ENCODE data around the gene MIB2.
"Not testable (repeated sequence)": the region's sequence is repeated elsewhere in the genome, so short reads cannot be mapped to it uniquely, and the experiment has no call there.

MIB2 gene

GRCh38 chr1:1627261-1627828, 12.0 kb downstream of the MIB2 start:
- no peak for DNase-seq (ENCODE audit: low read depth)

- no peak for DNase-seq (ENCODE audit: low read depth)
Observed at GRCh38 chr1:1627829-1628753, 12.8 kb downstream of the MIB2 start.

GRCh38 chr1:1628754-1629429, 13.6 kb downstream of the MIB2 start:
- no peak for DNase-seq (ENCODE audit: low read depth)

- peak; percentile 61 for DNase-seq (ENCODE audit: low read depth)
Observed at GRCh38 chr1:1629430-1630190, 14.3 kb downstream of the MIB2 start.

GRCh38 chr1:1630191-1630964, 15.1 kb downstream of the MIB2 start:
- DNase-seq (ENCODE audit: low read depth), result peak; percentile 86

DNA sequence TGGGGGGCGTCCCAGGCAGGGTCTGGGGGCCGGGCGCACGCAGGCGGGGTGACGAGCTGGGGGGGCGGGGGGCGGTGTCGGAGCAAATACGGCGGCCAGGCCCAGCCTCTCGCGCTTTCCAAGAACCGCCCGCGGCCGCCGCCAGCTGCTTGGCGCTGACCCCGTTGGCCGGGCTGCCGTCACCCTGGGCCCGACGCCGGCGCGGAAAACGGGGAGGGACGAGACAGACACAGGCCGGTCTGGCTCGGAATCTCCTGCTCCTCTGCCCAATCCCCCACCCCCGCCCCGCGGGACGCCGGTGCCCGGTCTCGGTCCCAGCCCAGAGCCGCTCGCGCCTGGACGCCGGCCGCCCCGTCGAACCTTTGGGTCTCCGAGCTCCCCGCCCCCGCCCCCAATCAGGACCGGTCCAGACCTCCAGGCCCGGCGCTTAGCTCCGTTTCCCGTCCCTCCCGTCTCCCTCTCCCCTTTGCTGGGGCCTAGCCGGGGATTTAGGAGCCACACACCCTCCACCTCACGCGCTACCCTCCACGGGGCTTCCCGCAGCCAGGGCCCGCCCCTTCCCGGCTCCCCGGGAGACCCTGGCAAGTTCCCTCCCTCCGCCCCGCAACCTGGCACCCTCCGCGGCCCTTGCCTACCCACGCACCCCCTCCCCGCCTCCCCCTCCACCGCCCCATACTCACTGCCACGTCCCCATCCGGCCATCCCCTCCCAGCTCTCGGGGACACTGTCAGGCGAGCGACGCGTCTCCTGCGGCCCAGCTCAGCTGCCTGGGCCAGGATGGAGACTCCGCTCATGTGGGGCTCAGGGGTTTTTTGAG, 15.9 kb downstream of the MIB2 start:
- DNase-seq (ENCODE audit: low read depth), result no peak

- no peak for DNase-seq (ENCODE audit: low read depth)
Observed at GRCh38 chr1:1631782-1632420, 16.6 kb downstream of the MIB2 start, which contains the start of gene MMP23B. TSS of gene MMP23B (plus strand) at chr1:1632173. CDS start at chr1:1632219, 46 bp downstream.

GRCh38 chr1:1633409-1633808, 18.1 kb downstream of the MIB2 start:
- not testable (repeated sequence) for DNase-seq (ENCODE audit: low read depth)

DNA sequence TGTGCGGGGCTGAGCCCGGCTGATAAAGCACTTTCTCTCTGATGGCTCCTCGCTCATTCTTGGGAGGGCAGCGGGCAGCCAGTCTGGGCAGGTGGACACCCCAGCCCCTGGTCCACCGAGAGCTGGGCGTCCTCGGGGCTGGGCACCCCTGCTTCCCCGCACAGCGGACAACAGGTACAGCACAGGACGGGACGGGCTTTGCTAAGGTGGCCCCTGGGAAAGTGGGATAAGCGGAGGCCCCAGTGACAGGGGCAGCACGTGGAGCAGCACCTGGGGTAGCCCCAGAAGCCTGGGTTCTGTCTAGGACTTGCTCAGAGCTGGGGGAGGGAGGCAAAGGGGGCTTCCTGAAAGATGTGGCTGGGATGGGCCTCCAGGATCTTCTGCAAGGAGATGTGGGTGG, 19.3 kb downstream of the MIB2 start:
- DNase-seq (ENCODE audit: low read depth), result not testable (repeated sequence)

GRCh38 chr1:1636621-1637478, 21.6 kb downstream of the MIB2 start:
- not testable (repeated sequence) for DNase-seq (ENCODE audit: low read depth)

DNA sequence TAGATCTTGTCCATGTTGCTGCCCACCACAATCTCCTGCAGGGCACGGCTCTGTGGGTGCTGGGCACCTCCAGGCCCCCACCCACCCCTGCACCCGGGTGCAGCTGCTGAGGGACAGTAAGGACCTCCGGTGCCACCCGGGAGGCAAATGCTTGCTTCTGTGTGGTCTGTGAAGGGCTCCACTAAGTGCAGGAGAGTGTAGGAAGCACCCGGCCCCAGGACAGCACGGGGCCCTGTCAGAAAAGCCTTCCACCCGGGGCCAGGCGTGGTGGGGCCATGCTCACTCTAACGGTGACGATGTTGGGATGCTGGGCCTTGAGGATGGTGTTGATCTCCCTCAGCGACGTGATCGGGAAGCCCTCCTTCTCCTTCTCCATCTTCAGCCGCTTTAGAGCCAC, 22.2 kb downstream of the MIB2 start:
- not testable (repeated sequence) for DNase-seq (ENCODE audit: low read depth)

DNA sequence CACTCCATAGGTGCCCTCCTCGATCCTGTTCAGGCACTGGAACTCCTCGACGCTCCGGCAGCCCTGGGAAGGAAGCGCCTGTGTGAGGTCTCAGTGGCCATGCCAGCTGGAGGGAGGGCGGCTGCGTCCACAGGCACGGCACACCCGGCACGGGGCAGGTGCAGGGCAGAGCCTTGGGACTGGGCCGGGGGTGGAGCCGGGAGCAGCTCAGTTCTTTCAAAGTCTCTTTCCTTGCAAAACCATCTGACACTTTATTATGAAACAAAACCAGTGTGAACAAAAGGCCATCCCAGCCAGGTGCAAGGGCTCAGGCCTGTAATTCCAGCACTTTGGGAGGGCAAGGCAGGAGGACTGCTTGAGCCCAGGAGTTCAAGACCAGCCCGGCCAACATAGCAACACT, 23.2 kb downstream of the MIB2 start:
- not testable (repeated sequence) for DNase-seq (ENCODE audit: low read depth)

- not testable (repeated sequence) for DNase-seq (ENCODE audit: low read depth)
Observed at GRCh38 chr1:1639368-1639767, 24.1 kb downstream of the MIB2 start.

- not testable (repeated sequence) for DNase-seq (ENCODE audit: low read depth)
Observed at GRCh38 chr1:1640081-1640480, 24.8 kb downstream of the MIB2 start.

DNA sequence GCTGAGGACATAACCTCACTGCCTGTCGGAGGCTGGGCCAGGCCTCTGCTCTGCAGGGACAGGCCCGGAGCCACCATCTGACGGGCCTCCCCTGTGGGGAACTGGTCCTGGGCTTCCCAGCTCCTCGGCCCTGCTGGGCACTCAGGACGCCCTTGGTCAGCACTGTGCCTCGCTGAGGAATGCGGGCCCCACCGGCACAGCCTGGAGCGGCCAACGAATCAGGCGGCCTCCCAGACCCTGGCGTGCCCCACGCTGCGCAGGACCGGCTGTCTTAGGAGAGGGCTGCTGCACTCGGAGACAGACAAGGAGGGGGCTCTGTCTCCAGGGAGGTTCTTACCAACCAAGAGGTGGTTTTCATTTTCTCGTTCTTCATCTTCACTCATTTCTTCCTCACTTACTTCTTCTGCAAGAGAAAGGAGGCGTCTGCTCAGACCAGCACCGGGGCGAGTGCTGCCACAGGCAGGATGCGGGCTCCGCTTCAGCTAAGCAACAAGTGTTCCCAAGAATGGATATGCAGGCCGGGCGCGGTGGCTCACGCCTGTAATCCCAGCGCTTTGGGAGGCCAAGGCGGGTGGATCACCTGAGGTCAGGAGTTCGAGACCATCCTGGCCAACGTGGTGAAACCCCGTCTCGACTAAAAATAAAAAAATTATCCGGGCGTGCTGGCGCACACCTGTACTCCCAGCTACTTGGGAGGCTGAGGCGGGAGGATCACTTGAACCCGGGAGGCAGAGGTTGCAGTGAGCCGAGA, 25.6 kb downstream of the MIB2 start:
- not testable (repeated sequence) for DNase-seq (ENCODE audit: low read depth)

DNA sequence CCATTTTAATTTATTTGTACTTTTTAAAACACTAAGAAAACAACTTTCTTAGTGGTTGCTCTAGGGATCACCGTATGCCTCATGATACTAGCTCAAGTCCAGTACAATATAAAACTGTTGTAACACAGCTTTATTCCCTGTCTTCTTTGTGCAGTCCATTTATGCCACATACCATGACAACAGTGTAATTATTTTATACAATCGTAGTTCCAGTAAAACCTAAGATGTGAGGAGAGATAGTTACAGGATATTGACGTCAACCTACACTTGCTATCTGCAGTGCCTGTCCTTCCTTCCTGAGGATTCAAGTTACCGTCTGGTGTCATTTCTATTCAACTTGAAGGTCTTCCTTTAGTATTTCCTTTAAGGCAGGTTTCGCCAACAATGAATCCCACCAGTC, 31.0 kb downstream of the MIB2 start:
- DNase-seq (ENCODE audit: low read depth), result not testable (repeated sequence)

DNA sequence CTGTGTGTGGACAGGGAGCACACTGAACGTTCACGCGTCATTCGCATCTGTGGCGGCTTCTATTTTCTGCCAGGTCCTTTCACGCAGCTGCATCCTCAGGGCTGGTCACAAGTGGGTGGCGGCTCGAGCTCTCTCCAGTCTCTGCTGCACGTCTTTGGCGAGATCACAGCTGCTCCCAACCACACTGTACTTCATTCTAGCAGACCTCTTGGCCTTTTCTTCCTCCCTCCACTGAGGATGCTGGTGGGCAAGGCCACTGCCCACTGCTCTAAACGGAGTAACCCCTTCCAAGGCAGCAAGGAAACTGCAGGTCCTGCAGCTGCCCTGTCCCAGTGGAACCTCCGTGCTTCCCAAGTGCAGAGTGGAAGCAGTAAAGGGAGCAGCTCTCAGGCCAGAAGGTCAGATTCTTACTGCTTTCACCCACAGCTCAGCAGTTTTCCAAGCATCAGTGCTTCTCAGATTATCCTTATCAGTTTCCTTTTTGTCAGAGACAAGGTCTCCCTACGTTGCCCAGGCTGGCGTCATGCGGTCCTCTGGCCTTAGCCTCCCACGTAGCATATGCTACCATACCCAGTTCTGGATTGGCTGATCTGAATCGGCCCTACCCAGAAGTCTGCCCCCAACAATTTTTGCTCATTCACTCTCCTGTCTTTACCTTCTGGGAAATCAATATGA, 32.4 kb downstream of the MIB2 start:
- DNase-seq (ENCODE audit: low read depth), result not testable (repeated sequence)
